ENCODE results near the gene ECHDC3. TPM values are rescaled to one million over a fixed set of nuclear protein-coding genes. Genes with fewer than 3 reads are reported as not detected.

The ECHDC3 gene
- polyA plus RNA-seq, 1 of the 3 experiments (the other 2 are of a cell fraction): 13.5 TPM

- Histone ChIP-seq H4K20me1 (ENCODE audit: insufficient read depth) (no peaks in the 10 kb centered on the region), H3K79me2 (ENCODE audit: insufficient read depth) (no peaks in the 10 kb centered on the region), H3K27ac (ENCODE audit: low read depth in 2 of 2, low read length in 1 of 2) (no peak overlapping the region), H3K4me1 (ENCODE audit: control insufficient read depth in 1 of 2, insufficient read depth in 2 of 2, low read depth in 1 of 2, low read length in 1 of 2) (no peaks in the 10 kb centered on the region), H3K27me3 (ENCODE audit: insufficient read depth) (no peaks in the 10 kb centered on the region), H3F3A (replicated peaks; ENCODE audit: insufficient read depth) (no peaks in the 10 kb centered on the region), H3K36me3 (replicated peaks in 1 of 2; ENCODE audit: control insufficient read depth in 1 of 2, insufficient read depth in 2 of 2, low read length in 1 of 2) (no peaks in the 10 kb centered on the region), H3K9ac (no peak overlapping the region), H3K4me3 (ENCODE audit: low read depth in 2 of 2, low read length in 1 of 2) (no peak overlapping the region), H2AFZ (ENCODE audit: low read depth) (no peak overlapping the region), H3K4me2 (no peak overlapping the region), H3K9me2 (no peaks in the 10 kb centered on the region), H3K9me3 (no peaks in the 10 kb centered on the region)
- WGBS (ENCODE audit: low lambda C conversion rate): 70% methylated on average over 3 of the region's 3 CpGs
- ChIA-PET POLR2A (no interaction called here), CTCF (interaction anchor here (1.6 to 8.3 kb wide), 3 partner anchors 36 to 297 kb away, joined by 5 to 66 read pairs (median 5); no protein-coding TSS in a partner anchor)
- TF ChIP-seq, protein P1, sequence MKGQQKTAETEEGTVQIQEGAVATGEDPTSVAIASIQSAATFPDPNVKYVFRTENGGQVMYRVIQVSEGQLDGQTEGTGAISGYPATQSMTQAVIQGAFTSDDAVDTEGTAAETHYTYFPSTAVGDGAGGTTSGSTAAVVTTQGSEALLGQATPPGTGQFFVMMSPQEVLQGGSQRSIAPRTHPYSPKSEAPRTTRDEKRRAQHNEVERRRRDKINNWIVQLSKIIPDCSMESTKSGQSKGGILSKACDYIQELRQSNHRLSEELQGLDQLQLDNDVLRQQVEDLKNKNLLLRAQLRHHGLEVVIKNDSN (IDR thresholded peaks at IDR 0.05; ENCODE audit: borderline replicate concordance, low read depth): no peak
- TF ChIP-seq USF2 (IDR thresholded peaks at IDR 0.05; ENCODE audit: borderline replicate concordance, low read depth, low read length) (no peak), RAD21 (IDR thresholded peaks at IDR 0.05; ENCODE audit: low read length) (no peak), EZH2phosphoT487 (IDR thresholded peaks at IDR 0.05; ENCODE audit: borderline replicate concordance, low read depth) (no peak), TEAD4 (IDR thresholded peaks at IDR 0.05; ENCODE audit: borderline replicate concordance, insufficient read depth) (no peak)
- no peak for DNase-seq
These were observed 20.4 kb upstream of the ECHDC3 start for GRCh38 chr10:11721806-11722205.

DNA sequence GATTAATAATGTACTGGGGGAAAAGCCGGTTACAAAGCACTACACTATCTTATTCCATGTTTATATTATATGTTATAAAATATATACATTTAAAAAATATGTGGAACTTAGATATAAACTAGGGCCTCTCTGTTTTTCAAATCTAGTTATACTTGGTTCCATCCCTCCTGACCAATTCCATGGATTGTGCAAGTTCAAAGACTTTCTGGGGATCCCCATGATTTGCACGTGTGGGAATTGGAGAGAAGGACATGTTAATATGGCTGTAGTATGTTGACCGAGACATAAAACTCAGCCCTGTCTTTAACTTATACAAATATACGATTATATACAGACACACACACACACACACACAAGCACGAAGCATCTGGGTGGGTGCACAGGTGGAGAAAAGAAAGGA, 18.8 kb upstream of the ECHDC3 start:
- Histone ChIP-seq H3F3A (replicated peaks; ENCODE audit: insufficient read depth) (no peaks in the 10 kb centered on the region), H3K4me1 (ENCODE audit: control insufficient read depth in 1 of 2, insufficient read depth in 2 of 2, low read depth in 1 of 2, low read length in 1 of 2) (no peaks in the 10 kb centered on the region), H3K27me3 (ENCODE audit: insufficient read depth) (no peaks in the 10 kb centered on the region), H3K9ac (no peak overlapping the region), H3K9me2 (no peaks in the 10 kb centered on the region), H2AFZ (ENCODE audit: low read depth) (no peak overlapping the region), H3K79me2 (ENCODE audit: insufficient read depth) (no peaks in the 10 kb centered on the region), H3K4me2 (no peak overlapping the region), H3K4me3 (ENCODE audit: low read depth in 2 of 2, low read length in 1 of 2) (no peak overlapping the region), H3K36me3 (replicated peaks in 1 of 2; ENCODE audit: control insufficient read depth in 1 of 2, insufficient read depth in 2 of 2, low read length in 1 of 2) (no peaks in the 10 kb centered on the region), H4K20me1 (ENCODE audit: insufficient read depth) (no peaks in the 10 kb centered on the region), H3K9me3 (no peaks in the 10 kb centered on the region), H3K27ac (ENCODE audit: low read depth in 2 of 2, low read length in 1 of 2) (no peak overlapping the region)
- no peak for TF ChIP-seq ZBTB33 (IDR thresholded peaks at IDR 0.05; ENCODE audit: borderline replicate concordance, low read depth)
- no peak for TF ChIP-seq USF2 (IDR thresholded peaks at IDR 0.05; ENCODE audit: borderline replicate concordance, low read depth, low read length)
- TF ChIP-seq GABPA (IDR thresholded peaks at IDR 0.05; ENCODE audit: low read depth): no peak
- TF ChIP-seq SMC3 (IDR thresholded peaks at IDR 0.05; ENCODE audit: low read depth, low read length): no peak
- TF ChIP-seq YY1 (IDR thresholded peaks at IDR 0.05; ENCODE audit: low read depth): no peak
- TF ChIP-seq, protein P2, sequence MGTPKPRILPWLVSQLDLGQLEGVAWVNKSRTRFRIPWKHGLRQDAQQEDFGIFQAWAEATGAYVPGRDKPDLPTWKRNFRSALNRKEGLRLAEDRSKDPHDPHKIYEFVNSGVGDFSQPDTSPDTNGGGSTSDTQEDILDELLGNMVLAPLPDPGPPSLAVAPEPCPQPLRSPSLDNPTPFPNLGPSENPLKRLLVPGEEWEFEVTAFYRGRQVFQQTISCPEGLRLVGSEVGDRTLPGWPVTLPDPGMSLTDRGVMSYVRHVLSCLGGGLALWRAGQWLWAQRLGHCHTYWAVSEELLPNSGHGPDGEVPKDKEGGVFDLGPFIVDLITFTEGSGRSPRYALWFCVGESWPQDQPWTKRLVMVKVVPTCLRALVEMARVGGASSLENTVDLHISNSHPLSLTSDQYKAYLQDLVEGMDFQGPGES (IDR thresholded peaks at IDR 0.05; ENCODE audit: low read depth, low read length): no peak
- TF ChIP-seq MXI1 (IDR thresholded peaks at IDR 0.05; ENCODE audit: low read depth, low read length): no peak
- TF ChIP-seq, protein P1 (IDR thresholded peaks at IDR 0.05; ENCODE audit: borderline replicate concordance, low read depth): no peak
- TF ChIP-seq RXRA (IDR thresholded peaks at IDR 0.05; ENCODE audit: borderline replicate concordance, low read depth): no peak
- TF ChIP-seq CHD2 (IDR thresholded peaks at IDR 0.05; ENCODE audit: low read length, partially characterized antibody): no peak
- no peak for TF ChIP-seq EP300 (IDR thresholded peaks at IDR 0.05; ENCODE audit: borderline replicate concordance in 1 of 2, low read depth in 1 of 2, low read length in 1 of 2)
- TF ChIP-seq EZH2phosphoT487 (IDR thresholded peaks at IDR 0.05; ENCODE audit: borderline replicate concordance, low read depth): no peak
- TF ChIP-seq RCOR1 (IDR thresholded peaks at IDR 0.05; ENCODE audit: low read length): no peak
- TF ChIP-seq GATA2 (CRISPR knock-in tag; IDR thresholded peaks at IDR 0.05): no peak
- no peak for TF ChIP-seq SIN3A (IDR thresholded peaks at IDR 0.05; ENCODE audit: borderline replicate concordance, low read depth, low read length)
- TF ChIP-seq MEF2A (IDR thresholded peaks at IDR 0.05; ENCODE audit: borderline replicate concordance, low read depth): no peak
- TF ChIP-seq TEAD4 (IDR thresholded peaks at IDR 0.05; ENCODE audit: borderline replicate concordance, insufficient read depth): no peak
- TF ChIP-seq POLR2AphosphoS5 (IDR thresholded peaks at IDR 0.05; ENCODE audit: low read depth, low read length): no peak
- TF ChIP-seq RAD21 (IDR thresholded peaks at IDR 0.05; ENCODE audit: low read length): no peak
- no peak for TF ChIP-seq TAF1 (IDR thresholded peaks at IDR 0.05; ENCODE audit: borderline replicate concordance, low read depth, low read length)
- DNase-seq: no peak
- ChIA-PET CTCF (interaction anchor here (1.6 to 8.3 kb wide), 2 partner anchors 209 to 299 kb away, joined by 5 to 66 read pairs; no protein-coding TSS in a partner anchor), POLR2A (no interaction called here)
- 69% methylated on average over 5 of the region's 5 CpGs for WGBS (ENCODE audit: low lambda C conversion rate)

Measured in SK-N-SH (cell line).